Liver (tissue), 9 donors: ENCODE results near the gene PAXIP1. TPM values are rescaled to one million over a fixed set of nuclear protein-coding genes. Genes with fewer than 3 reads are reported as not detected.

Experiments used
- DNase-seq: peaks from one replicate; pipeline ENCODE4 v3.0.0-alpha.2; 2017; ENCODE audit warnings: low spot score
- H3K27ac ChIP-seq, 2 donors: one replicate each; pipeline ENCODE4 v1.7.0; 2013; ENCODE audit warnings: inconsistent platforms in 2 of 2, low read length in 2 of 2, control low read depth in 1 of 2, low read depth in 1 of 2, mild to moderate bottlenecking in 1 of 2
- H3K27me3 ChIP-seq, 4 donors: one replicate each; pipeline versions ENCODE4 v1.6.1 to v1.7.0; 2013; ENCODE audit warnings: low read length in 3 of 4, inconsistent platforms in 1 of 4, mild to moderate bottlenecking in 1 of 4, moderate library complexity in 1 of 4; ENCODE audit not compliant: control insufficient read depth in 4 of 4, insufficient read depth in 4 of 4
- H3K36me3 ChIP-seq, 4 donors: one replicate each; pipeline versions ENCODE4 v1.6.1 to v1.7.0; 2013; ENCODE audit warnings: low read length in 3 of 4, mild to moderate bottlenecking in 3 of 4, low read depth in 1 of 4, moderate library complexity in 1 of 4; ENCODE audit not compliant: control insufficient read depth in 4 of 4, insufficient read depth in 3 of 4
- H3K4me1 ChIP-seq, 4 donors: one replicate each; pipeline versions ENCODE4 v1.6.1 to v1.7.0; 2013; ENCODE audit warnings: low read length in 3 of 4, mild to moderate bottlenecking in 3 of 4, moderate library complexity in 1 of 4; ENCODE audit not compliant: control insufficient read depth in 4 of 4, insufficient read depth in 4 of 4
- H3K4me3 ChIP-seq, 3 donors: one replicate each; pipeline versions ENCODE4 v1.6.1 to v1.7.0; 2013; ENCODE audit warnings: low read length in 3 of 3, control low read depth in 1 of 3, low read depth in 1 of 3, mild to moderate bottlenecking in 1 of 3
- H3K9ac ChIP-seq, 2 donors: one replicate each; pipeline ENCODE4 v1.7.0; 2013; ENCODE audit warnings: low read length in 2 of 2, mild to moderate bottlenecking in 2 of 2, moderate library complexity in 2 of 2, control low read depth in 1 of 2, low read depth in 1 of 2
- H3K9me3 ChIP-seq, 4 donors: one replicate each; pipeline versions ENCODE4 v1.6.1 to v1.7.0; 2013; ENCODE audit warnings: low read length in 3 of 4; ENCODE audit not compliant: control insufficient read depth in 4 of 4
- EGR1 ChIP-seq, 2 donors: IDR thresholded peaks; 2 replicates each; pipeline ENCODE4 v1.6.1; 2016 to 2018; ENCODE audit warnings: antibody characterized with exemption in 2 of 2, low read depth in 2 of 2
- FOXA1 ChIP-seq: IDR thresholded peaks from 2 replicates; pipeline ENCODE4 v1.6.1; 2016; ENCODE audit warnings: antibody characterized with exemption
- GABPA ChIP-seq, 2 donors: IDR thresholded peaks in 1 of 2; conservative IDR thresholded peaks in 1 of 2; 2 replicates each; pipeline ENCODE4 v1.6.1; 2016; ENCODE audit warnings: antibody characterized with exemption in 2 of 2, mild to moderate bottlenecking in 1 of 2, moderate library complexity in 1 of 2
- HNF4A ChIP-seq, 2 donors: conservative IDR thresholded peaks; 2 replicates each; pipeline ENCODE4 v1.6.1; 2016; ENCODE audit warnings: antibody characterized with exemption in 2 of 2, mild to moderate bottlenecking in 2 of 2
- HNF4G ChIP-seq: IDR thresholded peaks from 2 replicates; pipeline ENCODE4 v1.6.1; 2016; ENCODE audit warnings: antibody characterized with exemption
- JUND ChIP-seq, 2 donors: IDR thresholded peaks; 2 replicates each; pipeline ENCODE4 v1.6.1; 2016; ENCODE audit warnings: antibody characterized with exemption in 2 of 2
- NR2F2 ChIP-seq: IDR thresholded peaks from 2 replicates; pipeline ENCODE4 v1.6.1; 2016; ENCODE audit warnings: antibody characterized with exemption
- RAD21 ChIP-seq, 2 donors: IDR thresholded peaks; 2 replicates each; pipeline ENCODE4 v1.6.1; 2016; ENCODE audit warnings: antibody characterized with exemption in 2 of 2, mild to moderate bottlenecking in 2 of 2
- REST ChIP-seq: IDR thresholded peaks from 2 replicates; pipeline ENCODE4 v1.6.1; 2016; ENCODE audit warnings: antibody characterized with exemption, mild to moderate bottlenecking
- RXRA ChIP-seq, 2 donors: IDR thresholded peaks; 2 replicates each; pipeline ENCODE4 v1.6.1; 2017 to 2018; ENCODE audit warnings: antibody characterized with exemption in 2 of 2, mild to moderate bottlenecking in 1 of 2
- SP1 ChIP-seq: IDR thresholded peaks from 2 replicates; pipeline ENCODE4 v1.6.1; 2018; ENCODE audit warnings: antibody characterized with exemption, mild to moderate bottlenecking
- TAF1 ChIP-seq: conservative IDR thresholded peaks from 2 replicates; pipeline ENCODE4 v1.6.1; 2016; ENCODE audit warnings: antibody characterized with exemption, mild to moderate bottlenecking
- YY1 ChIP-seq: IDR thresholded peaks from 2 replicates; pipeline ENCODE4 v1.6.1; 2016; ENCODE audit warnings: antibody characterized with exemption, mild to moderate bottlenecking
- ZBTB33 ChIP-seq: IDR thresholded peaks from 2 replicates; pipeline ENCODE4 v1.6.1; 2016; ENCODE audit warnings: antibody characterized with exemption
- whole genome bisulfite sequencing: extraction: QIAGEN DNeasy Blood & Tissue Kit; methylation state at CpG from one replicate; pipeline ENCODE4 v1.1.7; 2013; 5-methylcytosine and 5-hydroxymethylcytosine counted together
- polyA plus RNA-seq, 2 donors: library from polyadenylated mRNA; stranded (reverse) in 1 of 2; unstranded in 1 of 2; fragments of 200-250 nt in 1 of 2; fragments of >200 nt in 1 of 2; fragmentation: Nextera tagmentation in 1 of 2; extraction: Ambion mirVana in 1 of 2; gene quantifications; one replicate each; pipeline versions ENCODE4 v1.2.1 to v1.2.3, GENCODE V29; 2013 to 2015
- total RNA-seq, 2 donors: library from RNA; depleted of rRNA; stranded (reverse); fragments of >200 nt; gene quantifications; one replicate each; pipeline ENCODE4 v1.2.3, GENCODE V29; 2014
- TF ChIP-seq, protein P1 (sequence below): IDR thresholded peaks from 2 replicates; pipeline ENCODE4 v1.6.1; 2016; ENCODE audit warnings: antibody characterized with exemption
- TF ChIP-seq, protein P2 (sequence below): IDR thresholded peaks from 2 replicates; pipeline ENCODE4 v1.6.1; 2016; ENCODE audit warnings: antibody characterized with exemption
- TF ChIP-seq, protein P3 (sequence below): fragments of 150-350 bp; IDR thresholded peaks from 2 replicates; pipeline ENCODE4 v1.5.1; 2017; ENCODE audit warnings: improper control_type of control experiment, low read depth, low read length; ENCODE audit not compliant: missing input control
- donor health status: healthy.
- donor health status: healthy.
- donor health status: healthy.
- donor health status: healthy.
- donor health status: healthy.

The PAXIP1 gene
- total and polyA plus RNA-seq, 4 donors = 2.0 to 10.1 (median 5.8) TPM

DNA sequence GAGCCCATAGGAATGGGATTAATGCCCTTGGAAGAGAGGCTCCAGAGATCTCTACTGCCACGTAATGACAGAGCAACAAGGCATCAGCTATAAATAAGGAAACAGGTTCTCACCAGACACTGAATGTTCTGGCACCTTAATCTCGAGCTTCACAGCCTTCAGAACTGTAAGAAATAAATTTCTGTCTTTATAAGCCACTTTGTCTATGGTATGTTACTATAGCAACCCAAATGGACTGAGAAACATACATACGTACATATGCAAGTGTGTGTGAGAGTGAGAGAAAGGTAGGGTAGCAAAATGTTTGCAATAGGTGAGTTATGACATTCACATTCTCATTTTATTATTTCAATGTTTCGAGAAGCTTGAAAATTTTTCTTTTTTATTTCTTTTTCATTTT lies 45.1 kb upstream of the PAXIP1 start:
- TF ChIP-seq REST (no peak), NR2F2 (no peak), RAD21 (IDR thresholded peaks at IDR 0.05) (no peak), FOXA1 (no peak), TAF1 (no peak), HNF4G (no peak), GABPA (IDR thresholded peaks at IDR 0.05 in 1 of 2, conservative IDR thresholded peaks at IDR 0.05 in 1 of 2) (no peak), HNF4A (conservative IDR thresholded peaks at IDR 0.05) (no peak), EGR1 (IDR thresholded peaks at IDR 0.05; ENCODE audit: low read depth in 2 of 2) (no peak), JUND (IDR thresholded peaks at IDR 0.05) (no peak), YY1 (no peak), ZBTB33 (no peak)
- TF ChIP-seq, protein P1, sequence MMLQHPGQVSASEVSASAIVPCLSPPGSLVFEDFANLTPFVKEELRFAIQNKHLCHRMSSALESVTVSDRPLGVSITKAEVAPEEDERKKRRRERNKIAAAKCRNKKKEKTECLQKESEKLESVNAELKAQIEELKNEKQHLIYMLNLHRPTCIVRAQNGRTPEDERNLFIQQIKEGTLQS = no peak
- TF ChIP-seq, protein P2, sequence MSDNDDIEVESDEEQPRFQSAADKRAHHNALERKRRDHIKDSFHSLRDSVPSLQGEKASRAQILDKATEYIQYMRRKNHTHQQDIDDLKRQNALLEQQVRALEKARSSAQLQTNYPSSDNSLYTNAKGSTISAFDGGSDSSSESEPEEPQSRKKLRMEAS = no peak

GRCh38 chr7:155043756-155044155 lies 40.8 kb upstream of the PAXIP1 start:
- no peak overlapping the region for H3K9ac ChIP-seq
- H3K27me3 ChIP-seq = peaks cover 0 to 3% (median 0%) of the 10 kb centered on the region in 4 donors
- H3K4me1 ChIP-seq = no peaks in the 10 kb centered on the region
- TF ChIP-seq HNF4G (no peak), SP1 (no peak), TAF1 (no peak), RXRA (IDR thresholded peaks at IDR 0.05) (no peak), REST (no peak), RAD21 (IDR thresholded peaks at IDR 0.05) (no peak), HNF4A (conservative IDR thresholded peaks at IDR 0.05) (no peak), YY1 (no peak)
- TF ChIP-seq, protein P3, sequence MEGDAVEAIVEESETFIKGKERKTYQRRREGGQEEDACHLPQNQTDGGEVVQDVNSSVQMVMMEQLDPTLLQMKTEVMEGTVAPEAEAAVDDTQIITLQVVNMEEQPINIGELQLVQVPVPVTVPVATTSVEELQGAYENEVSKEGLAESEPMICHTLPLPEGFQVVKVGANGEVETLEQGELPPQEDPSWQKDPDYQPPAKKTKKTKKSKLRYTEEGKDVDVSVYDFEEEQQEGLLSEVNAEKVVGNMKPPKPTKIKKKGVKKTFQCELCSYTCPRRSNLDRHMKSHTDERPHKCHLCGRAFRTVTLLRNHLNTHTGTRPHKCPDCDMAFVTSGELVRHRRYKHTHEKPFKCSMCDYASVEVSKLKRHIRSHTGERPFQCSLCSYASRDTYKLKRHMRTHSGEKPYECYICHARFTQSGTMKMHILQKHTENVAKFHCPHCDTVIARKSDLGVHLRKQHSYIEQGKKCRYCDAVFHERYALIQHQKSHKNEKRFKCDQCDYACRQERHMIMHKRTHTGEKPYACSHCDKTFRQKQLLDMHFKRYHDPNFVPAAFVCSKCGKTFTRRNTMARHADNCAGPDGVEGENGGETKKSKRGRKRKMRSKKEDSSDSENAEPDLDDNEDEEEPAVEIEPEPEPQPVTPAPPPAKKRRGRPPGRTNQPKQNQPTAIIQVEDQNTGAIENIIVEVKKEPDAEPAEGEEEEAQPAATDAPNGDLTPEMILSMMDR = no peak
- TF ChIP-seq, protein P2 = no peak
- TF ChIP-seq, protein P1 = no peak
- H3K27ac ChIP-seq = no peak overlapping the region
- WGBS = 64% methylated on average over 4 of the region's 4 CpGs
- no peaks in the 10 kb centered on the region for H3K36me3 ChIP-seq
- H3K4me3 ChIP-seq = no peak overlapping the region
- no peaks in the 10 kb centered on the region for H3K9me3 ChIP-seq
- no peak for DNase-seq

More for the DNA sequence above, 45.1 kb upstream of the PAXIP1 start:
- no peaks in the 10 kb centered on the region for H3K36me3 ChIP-seq
- H3K27ac ChIP-seq = no peak overlapping the region
- H3K4me1 ChIP-seq = no peaks in the 10 kb centered on the region
- H3K27me3 ChIP-seq = no peaks in the 10 kb centered on the region
- WGBS = 67% methylated on average over 4 of the region's 4 CpGs
- no peak overlapping the region for H3K4me3 ChIP-seq
- H3K9me3 ChIP-seq = no peaks in the 10 kb centered on the region
- no peak overlapping the region for H3K9ac ChIP-seq
- DNase-seq = no peak
